ENCODE measurements around the gene ATP11A. TPM values are rescaled to one million over a fixed set of nuclear protein-coding genes. Genes with fewer than 3 reads are reported as not detected.
A peak's percentile ranks its signal among the peaks of the same experiment; 100 is the strongest.

ATP11A gene
- total and polyA plus RNA-seq, 2 experiments from 2014 or later: 12.3 to 52.6 TPM

DNA sequence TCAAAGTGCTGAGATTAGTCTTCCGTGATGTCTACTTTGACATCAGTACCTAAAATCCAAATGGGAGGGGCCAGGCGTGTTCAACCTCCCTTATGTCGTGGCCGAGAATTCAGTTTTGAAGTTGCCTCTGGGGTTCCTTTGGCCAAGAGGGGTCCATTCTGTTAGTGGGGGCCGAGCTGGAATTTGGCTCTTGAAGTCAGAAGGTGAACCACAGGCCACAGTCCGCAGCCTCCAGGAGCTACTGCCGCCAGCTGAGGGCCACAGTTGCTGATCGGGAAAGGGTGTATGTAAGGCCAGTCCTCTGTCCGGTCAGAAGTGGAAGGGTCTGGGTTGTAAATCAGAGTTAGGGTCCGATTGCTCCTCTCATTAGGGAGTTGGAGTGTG lies 31.0 kb downstream of the ATP11A start:
- peaks cover 19% of the 10 kb centered on the region for H3K9me3 Mint-ChIP-seq
- DNase-seq (ENCODE audit: low spot score) (no peak), ATAC-seq (no peak)
- Histone ChIP-seq H3K4me3 (no peak overlapping the region), H2AFZ (no peak overlapping the region), H3K9me2 (ENCODE audit: insufficient read depth) (no peaks in the 10 kb centered on the region), H3K36me3 (ENCODE audit: insufficient read depth) (no peaks in the 10 kb centered on the region), H3K27me3 (ENCODE audit: insufficient read depth) (no peaks in the 10 kb centered on the region), H3K4me2 (no peak overlapping the region), H3K4me1 (ENCODE audit: insufficient read depth) (peaks cover 43% of the 10 kb centered on the region), H3K79me2 (replicated peaks; ENCODE audit: insufficient read depth) (peaks cover 80% of the 10 kb centered on the region), H3F3A (replicated peaks; ENCODE audit: low read depth) (0 out of 2 replicates have a peak, but pooled peaks cover 12% of the 10 kb centered on the region), H3K27ac (ENCODE audit: low read depth) (peak overlapping the region; percentile 55; the same call in 1 of the 2 replicates), H4K20me1 (replicated peaks; ENCODE audit: insufficient read depth) (no peaks in the 10 kb centered on the region)
- H3K4me3 Mint-ChIP-seq: no peak overlapping the region
- H3K4me1 Mint-ChIP-seq: peaks cover 68% of the 10 kb centered on the region
- H3K27ac Mint-ChIP-seq: no peak overlapping the region
- H3K36me3 Mint-ChIP-seq (ENCODE audit: low read depth): peaks cover 52% of the 10 kb centered on the region
- H3K27me3 Mint-ChIP-seq (ENCODE audit: insufficient read depth, low read depth, poor library complexity): peaks cover 23% of the 10 kb centered on the region
- TF ChIP-seq, protein P1, sequence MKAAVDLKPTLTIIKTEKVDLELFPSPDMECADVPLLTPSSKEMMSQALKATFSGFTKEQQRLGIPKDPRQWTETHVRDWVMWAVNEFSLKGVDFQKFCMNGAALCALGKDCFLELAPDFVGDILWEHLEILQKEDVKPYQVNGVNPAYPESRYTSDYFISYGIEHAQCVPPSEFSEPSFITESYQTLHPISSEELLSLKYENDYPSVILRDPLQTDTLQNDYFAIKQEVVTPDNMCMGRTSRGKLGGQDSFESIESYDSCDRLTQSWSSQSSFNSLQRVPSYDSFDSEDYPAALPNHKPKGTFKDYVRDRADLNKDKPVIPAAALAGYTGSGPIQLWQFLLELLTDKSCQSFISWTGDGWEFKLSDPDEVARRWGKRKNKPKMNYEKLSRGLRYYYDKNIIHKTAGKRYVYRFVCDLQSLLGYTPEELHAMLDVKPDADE (IDR thresholded peaks at IDR 0.05): no peak
- TF ChIP-seq ZNF331 (CRISPR knock-in tag; IDR thresholded peaks at IDR 0.05; ENCODE audit: low read depth): no peak
- TF ChIP-seq STAT1 (IDR thresholded peaks at IDR 0.05; ENCODE audit: unreplicated experiment): no peak
- no peak for TF ChIP-seq CREB1 (CRISPR knock-in tag; IDR thresholded peaks at IDR 0.05; ENCODE audit: low read depth)
- no peak for TF ChIP-seq POLR2AphosphoS5 (IDR thresholded peaks at IDR 0.05; ENCODE audit: low read depth)
- TF ChIP-seq, protein P2, sequence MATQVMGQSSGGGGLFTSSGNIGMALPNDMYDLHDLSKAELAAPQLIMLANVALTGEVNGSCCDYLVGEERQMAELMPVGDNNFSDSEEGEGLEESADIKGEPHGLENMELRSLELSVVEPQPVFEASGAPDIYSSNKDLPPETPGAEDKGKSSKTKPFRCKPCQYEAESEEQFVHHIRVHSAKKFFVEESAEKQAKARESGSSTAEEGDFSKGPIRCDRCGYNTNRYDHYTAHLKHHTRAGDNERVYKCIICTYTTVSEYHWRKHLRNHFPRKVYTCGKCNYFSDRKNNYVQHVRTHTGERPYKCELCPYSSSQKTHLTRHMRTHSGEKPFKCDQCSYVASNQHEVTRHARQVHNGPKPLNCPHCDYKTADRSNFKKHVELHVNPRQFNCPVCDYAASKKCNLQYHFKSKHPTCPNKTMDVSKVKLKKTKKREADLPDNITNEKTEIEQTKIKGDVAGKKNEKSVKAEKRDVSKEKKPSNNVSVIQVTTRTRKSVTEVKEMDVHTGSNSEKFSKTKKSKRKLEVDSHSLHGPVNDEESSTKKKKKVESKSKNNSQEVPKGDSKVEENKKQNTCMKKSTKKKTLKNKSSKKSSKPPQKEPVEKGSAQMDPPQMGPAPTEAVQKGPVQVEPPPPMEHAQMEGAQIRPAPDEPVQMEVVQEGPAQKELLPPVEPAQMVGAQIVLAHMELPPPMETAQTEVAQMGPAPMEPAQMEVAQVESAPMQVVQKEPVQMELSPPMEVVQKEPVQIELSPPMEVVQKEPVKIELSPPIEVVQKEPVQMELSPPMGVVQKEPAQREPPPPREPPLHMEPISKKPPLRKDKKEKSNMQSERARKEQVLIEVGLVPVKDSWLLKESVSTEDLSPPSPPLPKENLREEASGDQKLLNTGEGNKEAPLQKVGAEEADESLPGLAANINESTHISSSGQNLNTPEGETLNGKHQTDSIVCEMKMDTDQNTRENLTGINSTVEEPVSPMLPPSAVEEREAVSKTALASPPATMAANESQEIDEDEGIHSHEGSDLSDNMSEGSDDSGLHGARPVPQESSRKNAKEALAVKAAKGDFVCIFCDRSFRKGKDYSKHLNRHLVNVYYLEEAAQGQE (IDR thresholded peaks at IDR 0.05; ENCODE audit: unreplicated experiment): no peak

DNA sequence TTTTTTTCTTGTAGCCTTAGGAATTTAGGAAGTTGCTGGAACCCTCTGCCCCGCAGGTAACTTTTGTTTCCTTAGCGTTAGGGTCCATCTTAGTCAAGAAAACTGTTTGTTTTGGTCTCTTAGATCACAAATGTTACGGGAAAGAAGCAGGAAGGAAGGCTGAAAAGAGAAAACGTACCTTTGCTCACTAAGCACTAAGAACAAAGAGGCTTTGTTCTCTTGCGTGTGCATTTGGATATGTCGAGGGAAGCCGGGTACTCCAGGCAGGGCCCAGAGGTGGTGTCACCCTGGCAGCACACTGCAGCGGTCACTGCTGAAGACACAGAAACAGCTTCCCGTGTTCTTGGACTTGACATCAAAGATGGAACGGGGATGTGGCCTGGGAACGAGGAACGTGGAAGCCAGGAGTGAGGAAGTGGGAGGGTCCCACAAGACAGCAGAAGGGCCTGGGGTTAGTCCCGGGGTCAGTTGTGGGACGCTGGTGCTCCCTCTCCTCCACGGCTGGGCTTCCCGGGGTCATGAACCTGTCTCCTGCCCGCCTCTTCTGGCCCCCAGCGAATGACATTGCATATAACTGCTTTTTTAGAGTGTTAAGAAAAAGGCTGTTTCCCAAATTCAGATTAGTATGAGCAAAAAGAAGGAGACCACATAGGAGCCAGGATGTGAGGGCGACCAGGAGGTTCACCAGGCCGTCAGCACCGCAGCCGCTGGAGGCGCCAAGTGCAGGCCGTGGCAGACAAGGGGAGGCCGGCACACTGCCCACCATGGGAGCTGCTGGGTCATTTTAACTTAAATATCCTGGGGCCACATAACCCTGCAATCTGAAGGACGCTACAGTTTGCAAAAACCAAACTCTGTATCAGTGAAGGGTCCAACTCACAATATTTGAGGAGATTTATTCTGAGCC lies 31.6 kb downstream of the ATP11A start:
- Mint-ChIP-seq H3K36me3 (ENCODE audit: low read depth) (peaks cover 52% of the 10 kb centered on the region), H3K4me1 (peaks cover 69% of the 10 kb centered on the region), H3K27ac (no peak overlapping the region), H3K4me3 (no peak overlapping the region), H3K9me3 (peaks cover 19% of the 10 kb centered on the region), H3K27me3 (ENCODE audit: insufficient read depth, low read depth, poor library complexity) (peaks cover 21% of the 10 kb centered on the region)
- TF ChIP-seq POLR2AphosphoS5 (IDR thresholded peaks at IDR 0.05; ENCODE audit: low read depth): 0 out of 2 replicates have a peak, but pooled peaks have one; percentile 19
- no peak for TF ChIP-seq ZNF331 (CRISPR knock-in tag; IDR thresholded peaks at IDR 0.05; ENCODE audit: low read depth)
- TF ChIP-seq NANOG (IDR thresholded peaks at IDR 0.05; ENCODE audit: borderline replicate concordance): no peak
- ATAC-seq (no peak), DNase-seq (ENCODE audit: low spot score) (no peak)
- Histone ChIP-seq H2AFZ (no peak overlapping the region), H3K9me2 (ENCODE audit: insufficient read depth) (no peaks in the 10 kb centered on the region), H3K4me1 (ENCODE audit: insufficient read depth) (peaks cover 47% of the 10 kb centered on the region), H3K4me3 (no peak overlapping the region), H3K36me3 (ENCODE audit: insufficient read depth) (no peaks in the 10 kb centered on the region), H3K27ac (ENCODE audit: low read depth) (peak overlapping the region; percentile 55; the same call in 1 of the 2 replicates), H4K20me1 (replicated peaks; ENCODE audit: insufficient read depth) (no peaks in the 10 kb centered on the region), H3K4me2 (no peak overlapping the region), H3K27me3 (ENCODE audit: insufficient read depth) (no peaks in the 10 kb centered on the region), H3F3A (replicated peaks; ENCODE audit: low read depth) (0 out of 2 replicates have a peak, but pooled peaks cover 12% of the 10 kb centered on the region), H3K79me2 (replicated peaks; ENCODE audit: insufficient read depth) (peaks cover 77% of the 10 kb centered on the region)

All from GM23338 (cell line).